NCI-H146 treated with DMSO at 0.1 percent for 48 hours (cell line): ENCODE results near the gene TEX38.
A peak's percentile ranks its signal among the peaks of the same experiment; 100 is the strongest.
"Not testable (repeated sequence)": the region's sequence is repeated elsewhere in the genome, so short reads cannot be mapped to it uniquely, and the experiment has no call there.

Experiments used
- DNase-seq: peaks from one replicate; lab custom pipeline; 2025; ENCODE audit not compliant: unreplicated experiment; lab: John Stamatoyannopoulos, UW

Gene TEX38

GRCh38 chr1:46687093-46687659 lies 15.5 kb downstream of the TEX38 start:
- no peak for DNase-seq

GRCh38 chr1:46687921-46688509 lies 16.4 kb downstream of the TEX38 start:
- no peak for DNase-seq

GRCh38 chr1:46689356-46689755 lies 17.7 kb downstream of the TEX38 start:
- DNase-seq: peak; percentile 24

- DNase-seq: no peak
Measured at GRCh38 chr1:46689897-46690296, 18.2 kb downstream of the TEX38 start.

GRCh38 chr1:46690931-46691421 lies 19.3 kb downstream of the TEX38 start:
- no peak for DNase-seq

GRCh38 chr1:46691997-46692790 lies 20.5 kb downstream of the TEX38 start:
- no peak for DNase-seq

GRCh38 chr1:46692811-46693770 lies 21.4 kb downstream of the TEX38 start:
- DNase-seq: no peak

- not testable (repeated sequence) for DNase-seq
Measured at GRCh38 chr1:46694676-46695075, 23.0 kb downstream of the TEX38 start.

- no peak for DNase-seq
Measured at GRCh38 chr1:46697053-46697452, 25.4 kb downstream of the TEX38 start.

- no peak for DNase-seq
Measured at GRCh38 chr1:46699666-46700065, 28.0 kb downstream of the TEX38 start.

GRCh38 chr1:46703927-46704641 lies 32.4 kb downstream of the TEX38 start:
- no peak for DNase-seq

GRCh38 chr1:46705408-46705807 lies 33.8 kb downstream of the TEX38 start:
- DNase-seq: no peak

- DNase-seq: no peak
Measured at GRCh38 chr1:46708121-46708520, 36.5 kb downstream of the TEX38 start.

- no peak for DNase-seq
Measured at GRCh38 chr1:46714976-46715375, 43.3 kb downstream of the TEX38 start.

- no peak for DNase-seq
Measured at GRCh38 chr1:46717654-46718053, 46.0 kb downstream of the TEX38 start.

- DNase-seq: no peak
Measured at GRCh38 chr1:46718340-46718726, 46.7 kb downstream of the TEX38 start.

GRCh38 chr1:46718727-46719622 lies 47.3 kb downstream of the TEX38 start, which contains the start of gene EFCAB14:
EFCAB14 (minus strand) TSS chr1:46719114; CDS start chr1:46718087, 1,027 bp downstream.
- DNase-seq: peak; percentile 68

GRCh38 chr1:46719689-46720088 lies 48.0 kb downstream of the TEX38 start:
- peak; percentile 7 for DNase-seq

- DNase-seq: not testable (repeated sequence)
Measured at GRCh38 chr1:46720319-46720718, 48.7 kb downstream of the TEX38 start.
